ENCODE results near the gene MBOAT7.
"Not testable (repeated sequence)": the region's sequence is repeated elsewhere in the genome, so short reads cannot be mapped to it uniquely, and the experiment has no call there.

Gene MBOAT7

GRCh38 chr19:54196536-54196935 lies 7.2 kb upstream of the MBOAT7 start:
- TF ChIP-seq, protein P1, sequence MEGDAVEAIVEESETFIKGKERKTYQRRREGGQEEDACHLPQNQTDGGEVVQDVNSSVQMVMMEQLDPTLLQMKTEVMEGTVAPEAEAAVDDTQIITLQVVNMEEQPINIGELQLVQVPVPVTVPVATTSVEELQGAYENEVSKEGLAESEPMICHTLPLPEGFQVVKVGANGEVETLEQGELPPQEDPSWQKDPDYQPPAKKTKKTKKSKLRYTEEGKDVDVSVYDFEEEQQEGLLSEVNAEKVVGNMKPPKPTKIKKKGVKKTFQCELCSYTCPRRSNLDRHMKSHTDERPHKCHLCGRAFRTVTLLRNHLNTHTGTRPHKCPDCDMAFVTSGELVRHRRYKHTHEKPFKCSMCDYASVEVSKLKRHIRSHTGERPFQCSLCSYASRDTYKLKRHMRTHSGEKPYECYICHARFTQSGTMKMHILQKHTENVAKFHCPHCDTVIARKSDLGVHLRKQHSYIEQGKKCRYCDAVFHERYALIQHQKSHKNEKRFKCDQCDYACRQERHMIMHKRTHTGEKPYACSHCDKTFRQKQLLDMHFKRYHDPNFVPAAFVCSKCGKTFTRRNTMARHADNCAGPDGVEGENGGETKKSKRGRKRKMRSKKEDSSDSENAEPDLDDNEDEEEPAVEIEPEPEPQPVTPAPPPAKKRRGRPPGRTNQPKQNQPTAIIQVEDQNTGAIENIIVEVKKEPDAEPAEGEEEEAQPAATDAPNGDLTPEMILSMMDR (IDR thresholded peaks at IDR 0.05; ENCODE audit: low read depth, low read length, missing control alignments): no peak

GRCh38 chr19:54194463-54194862 lies 5.1 kb upstream of the MBOAT7 start:
- DNase-seq (ENCODE audit: extremely low read depth, low read depth); H3K4me3 ChIP-seq (replicated peaks; ENCODE audit: low read depth, low read length): not testable (repeated sequence)

More at GRCh38 chr19:54196536-54196935, 7.2 kb upstream of the MBOAT7 start:
- DNase-seq (ENCODE audit: extremely low read depth, low read depth): no peak
- H3K4me3 ChIP-seq (replicated peaks; ENCODE audit: low read depth, low read length): no peak overlapping the region

GRCh38 chr19:54193011-54193410 lies 3.6 kb upstream of the MBOAT7 start:
- no peak overlapping the region for H3K4me3 ChIP-seq (replicated peaks; ENCODE audit: low read depth, low read length)
- DNase-seq (ENCODE audit: extremely low read depth, low read depth): no peak
- TF ChIP-seq, protein P1 (IDR thresholded peaks at IDR 0.05; ENCODE audit: low read depth, low read length, missing control alignments): no peak

DNA sequence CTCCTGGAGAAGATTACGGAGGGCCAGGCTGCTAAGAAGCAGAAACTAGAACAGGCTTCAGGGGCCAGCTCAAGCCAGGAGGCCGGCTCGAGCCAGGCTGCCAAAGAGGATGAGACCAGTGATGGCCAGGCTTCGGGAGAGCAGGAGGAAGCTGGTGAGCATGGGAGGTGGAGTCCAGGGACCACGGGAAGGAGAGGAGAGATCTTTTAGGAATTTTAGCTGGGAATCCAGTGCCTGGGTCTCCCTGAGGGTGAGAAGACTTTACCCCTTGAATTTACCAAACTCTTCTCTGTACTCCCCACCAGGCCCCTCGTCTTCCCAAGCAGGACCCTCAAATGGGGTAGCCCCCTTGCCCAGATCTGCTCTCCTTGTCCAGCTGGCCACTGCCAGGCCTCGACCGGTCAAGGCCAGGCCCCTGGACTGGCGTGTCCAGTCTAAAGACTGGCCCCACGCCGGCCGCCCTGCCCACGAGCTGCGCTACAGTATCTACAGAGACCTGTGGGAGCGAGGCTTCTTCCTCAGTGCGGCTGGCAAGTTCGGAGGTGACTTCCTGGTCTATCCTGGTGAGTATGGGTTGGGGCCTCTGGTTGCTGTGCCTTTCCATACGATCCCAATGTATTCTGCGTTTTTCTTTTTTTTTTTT lies 2.6 kb upstream of the MBOAT7 start:
- TF ChIP-seq, protein P1 (IDR thresholded peaks at IDR 0.05; ENCODE audit: low read depth, low read length, missing control alignments): no peak
- H3K4me3 ChIP-seq (replicated peaks; ENCODE audit: low read depth, low read length): peak overlapping the region; percentile 76
- no peak for DNase-seq (ENCODE audit: extremely low read depth, low read depth)

DNA sequence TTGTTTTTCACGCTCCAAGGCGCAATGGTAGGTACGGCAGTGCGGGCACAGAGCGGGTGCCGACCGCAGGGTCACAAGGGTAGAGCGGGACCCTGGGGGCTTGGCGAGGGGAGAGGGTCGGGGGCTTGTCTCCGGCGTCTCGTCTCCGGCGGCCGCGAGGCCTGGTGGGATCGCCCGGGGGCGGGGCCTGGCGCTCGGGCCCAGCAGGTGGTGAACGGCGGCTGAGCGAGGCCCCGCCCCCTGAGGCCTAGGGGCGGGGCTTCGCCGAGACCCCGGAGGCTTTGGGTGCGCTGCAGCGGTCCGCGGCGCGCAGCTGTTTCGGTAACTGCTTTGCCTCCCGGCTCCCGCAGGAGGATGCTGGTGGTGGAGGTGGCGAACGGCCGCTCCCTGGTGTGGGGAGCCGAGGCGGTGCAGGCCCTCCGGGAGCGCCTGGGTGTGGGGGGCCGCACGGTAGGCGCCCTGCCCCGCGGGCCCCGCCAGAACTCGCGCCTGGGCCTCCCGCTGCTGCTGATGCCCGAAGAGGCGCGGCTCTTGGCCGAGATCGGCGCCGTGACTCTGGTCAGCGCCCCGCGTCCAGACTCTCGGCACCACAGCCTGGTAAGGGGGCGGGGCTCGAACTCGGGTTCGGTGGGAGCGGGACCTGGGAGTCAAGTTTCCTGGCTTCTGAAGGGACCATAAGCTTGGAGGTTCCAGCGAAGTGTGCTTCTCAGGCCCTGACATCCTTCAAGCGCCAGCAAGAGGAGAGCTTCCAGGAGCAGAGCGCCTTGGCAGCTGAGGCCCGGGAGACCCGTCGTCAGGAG lies 1.8 kb upstream of the MBOAT7 start, which contains the start of gene TSEN34:
Gene TSEN34, plus strand, starts transcription at position 298 of the 800 bp plus-strand sequence. Its CDS starts 57 bp downstream, at position 355.
- no peak for DNase-seq (ENCODE audit: extremely low read depth, low read depth)
- H3K4me3 ChIP-seq (replicated peaks; ENCODE audit: low read depth, low read length): peak within 1 kb of the TSS; percentile 76
- TF ChIP-seq, protein P1 (IDR thresholded peaks at IDR 0.05; ENCODE audit: low read depth, low read length, missing control alignments): no peak

DNA sequence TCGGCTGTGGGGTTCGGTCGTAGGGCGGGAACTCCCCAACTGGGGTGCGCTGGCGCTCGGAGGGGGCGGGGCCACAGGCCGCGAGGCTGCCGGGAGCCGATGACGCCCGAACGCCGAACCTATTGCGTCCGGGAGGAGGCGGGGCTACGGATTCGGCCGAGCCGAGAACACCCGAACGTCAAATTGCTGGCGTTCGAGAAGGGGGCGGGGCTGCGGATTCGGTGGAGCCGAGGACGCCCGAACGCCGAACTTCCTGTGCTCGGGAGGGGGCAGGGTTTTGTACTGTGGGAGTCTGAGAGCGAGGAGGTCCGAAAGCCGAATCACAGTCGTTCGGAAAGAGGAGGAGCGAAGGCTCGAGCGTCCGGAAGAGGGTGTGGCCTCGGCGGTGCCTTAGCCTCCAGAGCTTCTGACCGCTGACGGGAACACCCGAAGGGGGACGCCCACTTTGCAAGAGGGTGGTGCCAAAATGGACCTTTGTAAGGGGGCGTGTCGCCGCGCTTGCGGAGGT lies 1.2 kb upstream of the MBOAT7 start:
- peak overlapping the region; percentile 76 for H3K4me3 ChIP-seq (replicated peaks; ENCODE audit: low read depth, low read length)
- peak; percentile 99 for DNase-seq (ENCODE audit: extremely low read depth, low read depth)
- TF ChIP-seq, protein P1 (IDR thresholded peaks at IDR 0.05; ENCODE audit: low read depth, low read length, missing control alignments): no peak
